ENCODE measurements around the gene SFPQ. TPM values are rescaled to one million over a fixed set of nuclear protein-coding genes. Genes with fewer than 3 reads are reported as not detected.

Gene SFPQ
- total RNA-seq, 1 experiment from 2014 or later, result 573 TPM

GRCh38 chr1:35175602-35176001 is 17.3 kb downstream of the SFPQ start:
- no peak overlapping the region for H3K18ac ChIP-seq (ENCODE audit: insufficient read length, low read depth, low read length)
- no peak for TF ChIP-seq CTCF (conservative IDR thresholded peaks at IDR 0.05)
- no peak overlapping the region for H2AFZ ChIP-seq (ENCODE audit: low read length)
- no peak overlapping the region for H3K4ac ChIP-seq (ENCODE audit: low read depth, low read length)
- no peak overlapping the region for H4K8ac ChIP-seq (replicated peaks; ENCODE audit: insufficient read length, low read depth, low read length)
- H2BK15ac ChIP-seq (ENCODE audit: low read depth, low read length), result no peak overlapping the region
- no peaks in the 10 kb centered on the region for H3K23me2 ChIP-seq (ENCODE audit: insufficient read length, low read depth, low read length, poor library complexity, severe bottlenecking)
- no peak overlapping the region for H2BK5ac ChIP-seq (ENCODE audit: insufficient read length, low read length)
- WGBS (ENCODE audit: extremely low coverage, insufficient read length, low lambda C conversion rate), result 100% methylated on average over 1 of the region's 1 CpG
- H4K20me1 ChIP-seq (ENCODE audit: control insufficient read depth, insufficient read depth, insufficient read length), result no peaks in the 10 kb centered on the region
- no peaks in the 10 kb centered on the region for H3K4me1 ChIP-seq (ENCODE audit: insufficient read depth, low read length)
- H3K4me1 Mint-ChIP-seq, result peaks cover 13 to 18% of the 10 kb centered on the region in 2 experiments
- H3K9me3 ChIP-seq (ENCODE audit: control insufficient read depth, low read depth, low read length), result no peaks in the 10 kb centered on the region
- H3K4me3 Mint-ChIP-seq, result no peak overlapping the region
- H3K27ac ChIP-seq (ENCODE audit: insufficient read length, low read depth, low read length), result no peak overlapping the region
- no peak overlapping the region for H4K91ac ChIP-seq (ENCODE audit: insufficient read length, low read depth, low read length)
- H3K4me2 ChIP-seq (ENCODE audit: insufficient read depth, insufficient read length, low read length), result no peak overlapping the region
- H3K56ac ChIP-seq (ENCODE audit: insufficient read length, low read depth, low read length), result no peak overlapping the region
- H2BK12ac ChIP-seq (ENCODE audit: insufficient read length, low read depth, low read length), result no peak overlapping the region
- no peak for DNase-seq
- no peak overlapping the region for H2BK20ac ChIP-seq (ENCODE audit: low read depth, low read length, poor library complexity, severe bottlenecking)
- H4K5ac ChIP-seq (ENCODE audit: insufficient read length, low read depth, low read length), result no peak overlapping the region
- no peaks in the 10 kb centered on the region for H3K79me1 ChIP-seq (ENCODE audit: insufficient read depth, low read depth, low read length, poor library complexity, severe bottlenecking)
- H3T11ph ChIP-seq (ENCODE audit: low read length), result no peak overlapping the region
- no peak overlapping the region for H3K23ac ChIP-seq (ENCODE audit: insufficient read length, low read depth, low read length)
- H3K36me3 Mint-ChIP-seq (ENCODE audit: insufficient read depth in 1 of 3, low read depth in 3 of 3), result peaks cover 35 to 59% (median 52%) of the 10 kb centered on the region in 3 experiments; a peak in 6 of 7 replicates
- no peak overlapping the region for H2BK120ac ChIP-seq (ENCODE audit: low read depth, low read length, poor library complexity, severe bottlenecking)
- no peaks in the 10 kb centered on the region for H3K79me2 ChIP-seq (ENCODE audit: insufficient read depth, low read length)
- no peak overlapping the region for H3K14ac ChIP-seq (ENCODE audit: insufficient read depth, low read length)
- H3K27me3 ChIP-seq (ENCODE audit: insufficient read depth, low read length), result no peaks in the 10 kb centered on the region
- H2AK5ac ChIP-seq (ENCODE audit: insufficient read length, low read length), result no peak overlapping the region
- H3K27ac Mint-ChIP-seq, result peak overlapping the region in 1 of 3 experiments; percentile 86; a peak in 1 of 7 replicates
- H3K9ac ChIP-seq (ENCODE audit: extremely low read depth, insufficient read length, low read length), result no peak overlapping the region
- no peaks in the 10 kb centered on the region for H3K9me3 Mint-ChIP-seq
- H3K27me3 Mint-ChIP-seq (ENCODE audit: low read depth), result peaks cover 1% of the 10 kb centered on the region; the same call in 1 of the 2 replicates

Measured in H9 (cell line).